ENCODE measurements around the gene ONECUT2.

Gene ONECUT2

DNA sequence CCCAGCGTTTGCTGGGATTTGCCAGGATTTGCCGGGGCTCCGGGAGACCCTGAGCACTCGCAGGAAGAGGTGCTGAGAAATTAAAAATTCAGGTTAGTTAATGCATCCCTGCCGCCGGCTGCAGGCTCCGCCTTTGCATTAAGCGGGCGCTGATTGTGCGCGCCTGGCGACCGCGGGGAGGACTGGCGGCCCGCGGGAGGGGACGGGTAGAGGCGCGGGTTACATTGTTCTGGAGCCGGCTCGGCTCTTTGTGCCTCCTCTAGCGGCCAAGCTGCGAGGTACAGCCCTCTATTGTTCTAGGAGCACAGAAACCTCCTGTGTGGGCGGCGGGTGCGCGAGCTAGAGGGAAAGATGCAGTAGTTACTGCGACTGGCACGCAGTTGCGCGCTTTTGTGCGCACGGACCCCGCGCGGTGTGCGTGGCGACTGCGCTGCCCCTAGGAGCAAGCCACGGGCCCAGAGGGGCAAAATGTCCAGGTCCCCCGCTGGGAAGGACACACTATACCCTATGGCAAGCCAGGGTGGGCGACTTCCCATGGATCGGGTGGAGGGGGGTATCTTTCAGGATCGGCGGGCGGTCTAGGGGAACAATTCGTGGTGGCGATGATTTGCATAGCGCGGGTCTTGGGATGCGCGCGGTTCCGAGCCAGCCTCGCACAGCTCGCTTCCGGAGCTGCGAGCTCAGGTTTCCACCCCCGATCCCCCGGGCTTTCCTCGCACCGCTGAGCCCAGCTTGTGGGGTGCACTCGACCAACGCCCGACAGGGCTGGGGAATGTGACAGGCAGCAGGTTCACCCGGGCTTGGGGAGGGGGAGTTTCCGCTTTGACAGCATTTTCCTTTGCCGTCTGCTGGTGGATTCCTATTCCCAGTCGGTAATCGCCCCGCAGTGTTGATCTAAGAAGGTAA is 2.8 kb downstream of the ONECUT2 start:
- DNase-seq (ENCODE audit: extremely low read depth, low read depth): no peak
- peak; percentile 50 for TF ChIP-seq CTCF (IDR thresholded peaks at IDR 0.05; ENCODE audit: low read depth, low read length)

- TF ChIP-seq CTCF (IDR thresholded peaks at IDR 0.05; ENCODE audit: low read depth, low read length): no peak
- DNase-seq (ENCODE audit: extremely low read depth, low read depth): no peak
These were observed 3.8 kb downstream of the ONECUT2 start for GRCh38 chr18:57438743-57439608.

DNA sequence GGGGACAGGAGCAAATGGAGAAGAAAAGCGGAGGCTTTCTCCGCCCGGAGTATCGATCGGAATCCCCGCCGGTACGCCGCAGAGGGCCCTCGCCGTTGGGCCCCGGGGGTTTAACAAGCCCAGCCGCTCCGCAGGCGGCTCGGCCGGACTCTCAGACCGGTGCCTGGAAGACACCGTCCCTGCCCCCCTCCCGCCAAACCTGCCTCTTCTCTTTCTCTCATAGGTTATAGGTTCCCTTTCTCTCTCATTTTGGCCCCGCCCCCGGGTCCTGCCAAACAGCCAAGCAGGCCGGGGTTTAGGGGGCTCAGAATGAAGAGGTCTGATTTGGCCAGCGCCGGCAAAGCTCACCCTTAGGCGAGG is 4.4 kb downstream of the ONECUT2 start:
- no peak for TF ChIP-seq CTCF (IDR thresholded peaks at IDR 0.05; ENCODE audit: low read depth, low read length)
- DNase-seq (ENCODE audit: extremely low read depth, low read depth): no peak

- no peak for TF ChIP-seq CTCF (IDR thresholded peaks at IDR 0.05; ENCODE audit: low read depth, low read length)
- DNase-seq (ENCODE audit: extremely low read depth, low read depth): no peak
These were observed 4.8 kb downstream of the ONECUT2 start for GRCh38 chr18:57439985-57440330.

DNA sequence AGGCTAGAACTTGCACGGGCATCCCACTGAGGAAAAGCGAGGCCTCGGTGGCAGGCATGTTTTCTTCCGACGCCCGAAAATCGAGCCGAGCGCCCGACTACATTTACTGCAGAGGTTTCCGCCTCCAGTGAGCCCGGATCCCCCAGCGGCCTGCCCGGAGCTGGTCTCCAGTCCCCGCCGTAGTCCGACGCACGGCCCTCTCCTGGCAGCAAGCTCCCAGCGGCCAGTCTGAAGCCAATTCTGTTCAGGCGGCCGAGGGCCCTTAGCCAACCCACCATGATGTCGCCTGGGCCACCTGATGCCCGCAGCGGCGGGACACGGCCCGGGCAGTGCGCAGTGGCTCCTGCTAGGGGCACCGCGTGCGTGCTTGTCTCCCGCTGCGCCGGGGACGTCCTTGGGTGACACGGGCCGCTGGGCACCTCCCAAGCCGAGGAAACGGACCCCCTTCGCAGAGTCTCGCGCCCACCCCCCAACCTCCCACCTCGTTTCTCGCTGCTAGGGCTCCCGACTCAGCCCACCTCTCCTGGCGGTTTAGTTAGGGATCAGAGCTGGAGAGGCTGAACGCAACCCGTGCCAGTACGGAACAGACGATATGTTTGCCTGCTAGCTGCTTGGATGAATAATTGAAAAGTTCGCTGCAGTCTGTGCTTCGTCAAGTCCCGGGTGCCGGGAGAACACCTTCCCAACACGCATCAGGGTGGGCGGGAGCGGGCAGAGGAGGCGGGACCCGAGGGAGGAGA is 5.3 kb downstream of the ONECUT2 start:
- DNase-seq (ENCODE audit: extremely low read depth, low read depth): no peak
- no peak for TF ChIP-seq CTCF (IDR thresholded peaks at IDR 0.05; ENCODE audit: low read depth, low read length)

DNA sequence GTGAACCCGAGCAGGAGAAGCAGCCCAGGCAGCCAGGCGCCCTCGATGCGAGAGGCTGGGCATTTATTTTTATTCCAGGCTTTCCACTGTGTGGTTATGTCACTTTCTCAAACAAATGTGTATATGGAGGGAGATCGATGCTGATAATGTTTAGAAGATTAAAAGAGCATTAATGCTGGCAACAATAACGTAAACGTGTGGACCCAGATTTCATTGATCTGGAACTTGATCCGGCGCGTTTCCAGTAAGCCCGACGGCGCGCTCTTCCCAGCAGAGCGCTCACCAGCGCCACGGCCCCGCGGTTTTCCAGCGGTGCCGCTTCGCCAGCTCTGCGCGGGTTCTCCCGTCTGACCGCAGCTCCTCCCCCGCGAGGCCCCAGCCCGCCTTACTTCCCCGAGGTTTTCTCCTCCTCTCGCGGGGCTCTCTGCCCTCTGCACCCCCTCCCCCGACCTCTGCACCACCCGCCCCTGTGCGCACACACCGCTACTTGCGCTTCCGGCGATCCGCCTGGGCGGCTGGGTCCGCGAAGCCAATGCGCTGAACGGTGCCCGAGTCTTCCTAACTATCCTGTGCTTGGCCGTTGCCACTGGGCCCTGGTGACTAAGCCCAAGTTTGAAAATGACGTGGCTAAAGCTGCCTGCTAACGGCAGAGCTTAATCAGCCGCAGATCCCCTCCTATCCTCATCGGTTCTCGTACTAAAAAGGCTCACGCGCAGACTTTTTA is 6.1 kb downstream of the ONECUT2 start:
- no peak for DNase-seq (ENCODE audit: extremely low read depth, low read depth)

More for the DNA sequence above, 6.1 kb downstream of the ONECUT2 start:
- no peak for TF ChIP-seq CTCF (IDR thresholded peaks at IDR 0.05; ENCODE audit: low read depth, low read length)

Data from AG09319 (cell line).